Measurements from ENCODE around the gene ABCG1. TPM values are rescaled to one million over a fixed set of nuclear protein-coding genes. Genes with fewer than 3 reads are reported as not detected.

ABCG1 gene
- total RNA-seq, 1 experiment from 2014 or later: 0.21 TPM

GRCh38 chr21:42254651-42255601 is 36.0 kb downstream of the ABCG1 start:
- in situ Hi-C loops (cut with HindIII; ENCODE audit: low pct_unique_long_range_greater_than_20kb, low sequenced_read_pairs): no loop called here
- no peak for DNase-seq (ENCODE audit: low read depth, low spot score)

DNA sequence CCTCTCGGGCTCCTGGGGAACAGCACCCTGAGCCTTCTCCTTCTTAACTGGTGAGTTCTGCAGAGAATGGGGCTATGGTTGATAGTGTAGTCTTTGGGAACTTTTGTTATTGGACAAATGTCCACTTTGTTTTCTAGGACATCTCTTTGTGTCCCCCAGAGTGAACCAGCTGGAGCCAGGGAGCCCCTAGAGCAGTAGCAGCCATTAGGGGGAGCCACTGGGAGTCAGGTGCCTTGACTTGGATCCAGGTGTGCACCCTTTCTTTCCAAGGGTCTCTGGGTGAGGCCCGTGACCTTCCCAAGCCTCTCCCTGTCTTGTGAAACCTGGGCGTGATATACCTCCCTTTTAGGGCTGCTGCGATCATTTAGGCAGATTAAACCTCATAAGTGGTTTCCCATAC is 36.9 kb downstream of the ABCG1 start:
- DNase-seq (ENCODE audit: low read depth, low spot score): no peak
- in situ Hi-C loops (cut with HindIII; ENCODE audit: low pct_unique_long_range_greater_than_20kb, low sequenced_read_pairs): no loop called here

DNA sequence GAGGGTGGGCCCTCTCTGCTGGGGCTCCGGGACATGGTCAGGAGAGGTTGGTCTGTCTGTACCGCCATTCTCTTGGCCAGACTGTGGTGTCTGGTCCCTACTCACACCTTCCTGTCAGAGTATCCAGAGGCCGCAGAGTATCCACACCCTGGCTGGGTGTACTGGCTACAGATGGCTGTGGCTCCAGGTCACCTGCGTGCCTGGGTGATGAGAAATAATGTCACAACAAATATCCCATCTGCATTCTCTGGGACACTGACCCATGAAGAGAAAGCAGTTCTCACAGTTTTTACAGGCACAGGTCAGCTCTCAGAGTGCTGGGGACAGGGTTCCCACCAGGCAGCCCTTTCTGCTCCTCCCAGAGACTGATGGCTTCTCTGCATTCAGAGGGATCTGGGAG is 37.4 kb downstream of the ABCG1 start:
- in situ Hi-C loops (cut with HindIII; ENCODE audit: low pct_unique_long_range_greater_than_20kb, low sequenced_read_pairs): no loop called here
- DNase-seq (ENCODE audit: low read depth, low spot score): no peak

GRCh38 chr21:42257091-42257765 is 38.3 kb downstream of the ABCG1 start:
- in situ Hi-C loops (cut with HindIII; ENCODE audit: low pct_unique_long_range_greater_than_20kb, low sequenced_read_pairs): no loop called here

DNA sequence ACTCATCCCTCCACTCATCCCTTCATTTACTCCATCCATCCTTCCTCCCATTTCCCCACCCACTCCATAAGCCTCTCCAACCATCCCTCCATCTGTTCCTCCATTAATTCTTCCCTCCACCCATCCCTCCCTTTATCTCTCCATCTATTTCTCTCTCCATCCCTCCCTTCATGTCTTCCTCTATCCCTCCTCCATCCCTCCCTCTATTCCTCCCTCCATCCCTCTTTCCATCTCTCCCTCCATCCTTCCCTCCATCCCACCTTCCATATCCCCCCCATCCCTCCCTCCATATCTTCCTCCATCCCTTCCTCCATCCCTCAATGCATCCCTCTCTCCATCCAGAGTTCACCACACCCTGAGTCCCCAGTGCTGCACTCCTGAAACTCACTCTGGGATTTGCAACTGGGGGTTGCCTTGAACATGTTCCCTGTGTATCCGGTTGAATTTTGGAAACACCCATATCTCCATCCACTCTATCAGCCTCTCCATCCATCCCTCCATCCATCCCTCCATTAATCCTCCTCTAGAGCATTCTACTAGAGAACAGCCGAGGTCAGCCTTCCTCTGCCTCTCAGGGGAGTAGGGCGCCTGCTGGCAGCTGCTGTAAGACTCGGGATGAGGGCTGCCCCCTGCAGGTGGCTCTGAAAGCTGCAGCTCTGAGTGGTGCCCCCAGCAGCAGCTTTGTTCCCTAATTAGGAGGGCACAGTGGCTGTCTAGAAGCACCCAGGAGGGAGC is 39.4 kb downstream of the ABCG1 start:
- peak; percentile 75 for DNase-seq (ENCODE audit: low read depth, low spot score)
- in situ Hi-C loops (cut with HindIII; ENCODE audit: low pct_unique_long_range_greater_than_20kb, low sequenced_read_pairs): no loop called here

More at GRCh38 chr21:42257091-42257765, 38.3 kb downstream of the ABCG1 start:
- no peak for DNase-seq (ENCODE audit: low read depth, low spot score)

DNA sequence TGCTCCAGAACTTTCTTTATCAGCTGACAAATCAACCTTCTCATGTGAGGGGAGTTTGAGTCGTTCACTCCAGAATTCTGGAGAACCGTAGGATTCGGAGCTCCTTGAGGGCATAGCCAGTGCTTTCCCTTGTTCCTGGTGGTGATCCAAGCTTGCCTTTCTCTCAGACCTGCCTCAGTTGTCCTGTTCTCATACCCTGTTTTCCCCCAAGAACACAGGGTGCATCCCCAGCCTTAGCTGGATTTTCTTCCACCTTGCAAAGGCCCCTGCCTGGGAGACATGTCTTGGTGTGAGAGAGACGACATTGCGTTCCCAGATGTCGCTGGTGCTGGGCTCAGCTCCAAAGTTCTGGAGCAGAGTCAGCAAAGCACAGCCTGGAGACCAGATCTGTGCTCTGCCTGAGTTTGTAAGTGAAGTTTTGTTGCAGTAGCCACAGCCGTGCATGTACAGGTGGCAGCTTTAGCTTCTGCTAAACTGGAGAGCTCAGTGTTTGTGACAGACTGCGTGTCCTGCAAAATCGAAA is 40.0 kb downstream of the ABCG1 start:
- in situ Hi-C loops (cut with HindIII; ENCODE audit: low pct_unique_long_range_greater_than_20kb, low sequenced_read_pairs): no loop called here
- no peak for DNase-seq (ENCODE audit: low read depth, low spot score)

GRCh38 chr21:42260121-42260520 is 41.2 kb downstream of the ABCG1 start:
- no peak for DNase-seq (ENCODE audit: low read depth, low spot score)
- in situ Hi-C loops (cut with HindIII; ENCODE audit: low pct_unique_long_range_greater_than_20kb, low sequenced_read_pairs): no loop called here

- DNase-seq (ENCODE audit: low read depth, low spot score): no peak
- in situ Hi-C loops (cut with HindIII; ENCODE audit: low pct_unique_long_range_greater_than_20kb, low sequenced_read_pairs): no loop called here
Observed at GRCh38 chr21:42261829-42262200, 42.9 kb downstream of the ABCG1 start.

- in situ Hi-C loops (cut with HindIII; ENCODE audit: low pct_unique_long_range_greater_than_20kb, low sequenced_read_pairs): no loop called here
- no peak for DNase-seq (ENCODE audit: low read depth, low spot score)
Observed at GRCh38 chr21:42262831-42263231, 43.9 kb downstream of the ABCG1 start.

- no peak for DNase-seq (ENCODE audit: low read depth, low spot score)
- in situ Hi-C loops (cut with HindIII; ENCODE audit: low pct_unique_long_range_greater_than_20kb, low sequenced_read_pairs): no loop called here
Observed at GRCh38 chr21:42263591-42264131, 44.7 kb downstream of the ABCG1 start.

GRCh38 chr21:42264245-42265195 is 45.6 kb downstream of the ABCG1 start:
- no peak for DNase-seq (ENCODE audit: low read depth, low spot score)
- in situ Hi-C loops (cut with HindIII; ENCODE audit: low pct_unique_long_range_greater_than_20kb, low sequenced_read_pairs): no loop called here

GRCh38 chr21:42265231-42265812 is 46.4 kb downstream of the ABCG1 start:
- in situ Hi-C loops (cut with HindIII; ENCODE audit: low pct_unique_long_range_greater_than_20kb, low sequenced_read_pairs): no loop called here

GRCh38 chr21:42266971-42267556 is 48.1 kb downstream of the ABCG1 start:
- DNase-seq (ENCODE audit: low read depth, low spot score): no peak
- in situ Hi-C loops (cut with HindIII; ENCODE audit: low pct_unique_long_range_greater_than_20kb, low sequenced_read_pairs): no loop called here

More at GRCh38 chr21:42265231-42265812, 46.4 kb downstream of the ABCG1 start:
- no peak for DNase-seq (ENCODE audit: low read depth, low spot score)

DNA sequence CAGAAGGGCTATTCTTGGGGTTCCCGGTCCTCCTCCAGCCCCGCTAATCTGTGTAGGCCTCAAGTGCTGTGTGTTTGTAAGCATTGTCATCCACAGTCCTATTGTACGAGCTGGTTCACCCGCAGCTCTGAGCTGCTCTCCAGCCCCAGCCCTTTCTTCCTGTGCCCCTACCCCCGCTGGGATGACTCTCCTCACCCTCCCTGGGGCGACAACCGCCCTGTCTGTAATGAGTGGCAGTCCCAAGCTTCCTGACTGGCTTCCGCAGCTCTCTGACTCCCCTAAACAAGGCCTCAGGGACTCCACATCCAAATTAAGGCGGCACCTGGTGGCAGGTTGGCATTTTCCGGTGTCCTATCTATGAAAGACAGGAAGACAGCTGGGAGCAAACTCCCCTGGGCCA is 50.4 kb downstream of the ABCG1 start:
- DNase-seq (ENCODE audit: low read depth, low spot score): no peak
- in situ Hi-C loops (cut with HindIII; ENCODE audit: low pct_unique_long_range_greater_than_20kb, low sequenced_read_pairs): no loop called here

DNA sequence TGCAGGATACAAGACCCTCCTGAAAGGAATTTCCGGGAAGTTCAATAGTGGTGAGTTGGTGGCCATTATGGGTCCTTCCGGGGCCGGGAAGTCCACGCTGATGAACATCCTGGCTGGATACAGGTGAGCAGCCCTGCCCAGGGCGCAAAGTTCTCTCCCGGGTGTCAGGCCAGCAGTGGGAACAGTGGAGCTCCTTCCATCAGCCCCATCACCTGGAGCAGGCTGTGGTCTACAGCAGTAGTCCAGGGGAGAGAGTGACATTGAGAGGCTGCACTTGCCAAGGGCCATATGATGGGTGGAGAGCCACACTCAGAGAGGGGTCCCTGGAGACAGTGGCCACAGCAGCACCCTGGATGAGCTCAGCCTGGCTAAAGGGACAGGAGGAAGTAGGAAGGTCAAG is 52.1 kb downstream of the ABCG1 start:
- in situ Hi-C loops (cut with HindIII; ENCODE audit: low pct_unique_long_range_greater_than_20kb, low sequenced_read_pairs): no loop called here
- no peak for DNase-seq (ENCODE audit: low read depth, low spot score)
